ENCODE measurements around the gene ZNF783.

- no peak for TF ChIP-seq CTCF (IDR thresholded peaks at IDR 0.05; ENCODE audit: insufficient read depth, low read length, poor library complexity, severe bottlenecking)
- no peak for TF ChIP-seq EZH2phosphoT487 (conservative IDR thresholded peaks at IDR 0.05; ENCODE audit: low read length)
Observed at GRCh38 chr7:149313981-149314380, 52.0 kb downstream of the ZNF783 start.

All from SU-DHL-6 (cell line).